IMR-90 (cell line): ENCODE data around the gene TRIM44. TPM values are rescaled to one million over a fixed set of nuclear protein-coding genes. Genes with fewer than 3 reads are reported as not detected.
A peak's percentile ranks its signal among the peaks of the same experiment; 100 is the strongest.

ENCODE experiments used
- ATAC-seq: fragments of 200-7000 bp; cut with Tn5 transposase; 2 replicates; pipeline ENCODE4 v1.9.1; 2020; ENCODE audit warnings: low read depth, mild to moderate bottlenecking, moderate library complexity
- BruUV-seq: library from RNA; stranded (reverse); fragments of 400-500 nt; replicated peaks from 2 replicates; lab custom pipeline; 2021; lab: Mats Ljungman, UMichigan
- CTCF ChIA-PET: fragments of 300-600 bp; formaldehyde crosslinking; extraction: SDS; loops from one replicate; lab custom pipeline; 2021; ENCODE audit warnings: antibody characterized with exemption; lab: Yijun Ruan, JAX
- POLR2A ChIA-PET: fragments of 300-600 bp; sonication (Branson Sonifier 250); formaldehyde crosslinking; loops from one replicate; lab custom pipeline; 2022; ENCODE audit warnings: antibody characterized with exemption; ENCODE audit not compliant: unreplicated experiment; lab: Charles Lee
- DNase-seq: peaks from one replicate; pipeline ENCODE4 v3.0.0; 2013
- H2AFZ ChIP-seq: replicated peaks from 2 replicates; pipeline ENCODE3; 2013; ENCODE audit warnings: low read length, mild to moderate bottlenecking; ENCODE audit not compliant: poor library complexity
- H2AK5ac ChIP-seq: 2 replicates; pipeline ENCODE4 v1.6.1; 2013; ENCODE audit warnings: low read depth, low read length, inconsistent platforms
- H2AK9ac ChIP-seq: replicated peaks from 2 replicates; pipeline ENCODE3; 2013; ENCODE audit warnings: mild to moderate bottlenecking, low read depth, low read length, moderate library complexity; ENCODE audit not compliant: poor library complexity
- H2BK120ac ChIP-seq: 2 replicates; pipeline ENCODE4 v1.6.1; 2013; ENCODE audit warnings: low read depth, low read length, inconsistent platforms
- H2BK15ac ChIP-seq: 3 replicates; pipeline ENCODE4 v1.6.1; 2013; ENCODE audit warnings: low read depth, low read length, inconsistent platforms
- H2BK20ac ChIP-seq: 2 replicates; pipeline ENCODE4 v1.6.1; 2013; ENCODE audit warnings: low read depth, mild to moderate bottlenecking, inconsistent platforms, low read length, moderate library complexity
- H2BK5ac ChIP-seq: 2 replicates; pipeline ENCODE4 v1.6.1; 2013; ENCODE audit warnings: mild to moderate bottlenecking, low read depth, low read length, inconsistent platforms; ENCODE audit not compliant: poor library complexity, severe bottlenecking
- H3K14ac ChIP-seq: replicated peaks from 2 replicates; pipeline ENCODE4 v1.6.1; 2013; ENCODE audit warnings: low read depth, low read length, inconsistent platforms
- H3K18ac ChIP-seq: 2 replicates; pipeline ENCODE4 v1.6.1; 2013; ENCODE audit warnings: low read depth, low read length, control low read depth
- H3K23ac ChIP-seq: 2 replicates; pipeline ENCODE4 v1.6.1; 2013; ENCODE audit warnings: low read depth, low read length, inconsistent platforms
- H3K27ac ChIP-seq: 2 replicates; pipeline ENCODE4 v1.5.1; 2013; ENCODE audit warnings: mild to moderate bottlenecking, control low read depth, low read length; ENCODE audit not compliant: insufficient read depth
- H3K27me3 ChIP-seq: 2 replicates; pipeline ENCODE4 v1.6.1; 2013; ENCODE audit warnings: low read length; ENCODE audit not compliant: control insufficient read depth, insufficient read depth
- H3K36me3 ChIP-seq: 2 replicates; pipeline ENCODE4 v1.6.1; 2013; ENCODE audit warnings: low read length, mixed read lengths; ENCODE audit not compliant: control insufficient read depth, insufficient read depth
- H3K4ac ChIP-seq: 2 replicates; pipeline ENCODE4 v1.6.1; 2013; ENCODE audit warnings: low read depth, low read length, inconsistent platforms
- H3K4me1 ChIP-seq: 2 replicates; pipeline ENCODE4 v1.6.1; 2013; ENCODE audit warnings: low read length, mixed read lengths; ENCODE audit not compliant: control insufficient read depth, insufficient read depth
- H3K4me2 ChIP-seq: 2 replicates; pipeline ENCODE4 v1.6.1; 2013; ENCODE audit warnings: low read depth, mild to moderate bottlenecking, control low read depth, low read length, moderate library complexity
- H3K4me3 ChIP-seq: 2 replicates; pipeline ENCODE4 v1.5.1; 2013; ENCODE audit warnings: low read depth, mild to moderate bottlenecking, control low read depth, low read length, moderate library complexity; ENCODE audit not compliant: insufficient read depth
- H3K56ac ChIP-seq: 2 replicates; pipeline ENCODE4 v1.6.1; 2013; ENCODE audit warnings: low read length, inconsistent platforms; ENCODE audit not compliant: insufficient read depth; ENCODE audit errors: extremely low read depth
- H3K79me1 ChIP-seq, 2 experiments: 2 replicates each; pipeline ENCODE4 v1.6.1; 2013; ENCODE audit warnings: low read length in 2 of 2, inconsistent platforms in 1 of 2, low read depth in 1 of 2
- H3K9ac ChIP-seq: 2 replicates; pipeline ENCODE4 v1.6.1; 2013; ENCODE audit warnings: low read depth, low read length, control low read depth
- H3K9me1 ChIP-seq: 2 replicates; pipeline ENCODE4 v1.6.1; 2013; ENCODE audit warnings: low read length, inconsistent platforms; ENCODE audit not compliant: insufficient read depth
- H3K9me3 ChIP-seq: 2 replicates; pipeline ENCODE4 v1.6.1; 2013; ENCODE audit warnings: low read length; ENCODE audit not compliant: control insufficient read depth, insufficient read depth
- H4K20me1 ChIP-seq: 2 replicates; pipeline ENCODE4 v1.6.1; 2013; ENCODE audit warnings: low read length, inconsistent platforms; ENCODE audit not compliant: insufficient read depth
- H4K5ac ChIP-seq: 2 replicates; pipeline ENCODE4 v1.6.1; 2013; ENCODE audit warnings: mild to moderate bottlenecking, low read depth, low read length, control low read depth
- H4K8ac ChIP-seq, 2 experiments: 2 replicates each; pipeline ENCODE4 v1.6.1; 2013; ENCODE audit warnings: low read depth in 2 of 2, low read length in 2 of 2, control low read depth in 1 of 2, inconsistent platforms in 1 of 2
- H4K91ac ChIP-seq: 2 replicates; pipeline ENCODE4 v1.6.1; 2013; ENCODE audit warnings: low read depth, low read length, inconsistent platforms; ENCODE audit not compliant: insufficient read depth
- BHLHE40 ChIP-seq: fragments of 150-350 bp; IDR thresholded peaks from 2 replicates; pipeline ENCODE4 v1.6.1; 2016; ENCODE audit warnings: mild to moderate bottlenecking, low read depth, low read length
- MXI1 ChIP-seq: IDR thresholded peaks from 2 replicates; pipeline ENCODE4 v1.6.1; 2012; ENCODE audit warnings: low read depth, mild to moderate bottlenecking, low read length, moderate library complexity, borderline replicate concordance
- WGBS, 2 experiments: methylation state at CpG; one replicate each; pipeline versions ENCODE4 v1.1.5 to v1.1.7; 2013; ENCODE audit warnings: missing lambda C conversion rate in 2 of 2; ENCODE audit not compliant: insufficient read length in 1 of 2; ENCODE audit errors: extremely low coverage in 2 of 2; 5-methylcytosine and 5-hydroxymethylcytosine counted together
- dilution Hi-C: fragments of 300-500 bp; cut with HindIII; formaldehyde crosslinking; loops from one replicate; pipeline ENCODE4 v1.14.3; 2018; ENCODE audit warnings: low sequenced_read_pairs; ENCODE audit not compliant: unreplicated experiment
- in situ Hi-C: fragments of 300-500 bp; cut with MboI; formaldehyde crosslinking; loops from 3 replicates; pipeline ENCODE4 v1.14.3; 2019; ENCODE audit warnings: low sequenced_read_pairs, inconsistent platforms, mixed read lengths
- intact Hi-C: fragments of 100-400 bp; cut with micrococcal nuclease; formaldehyde crosslinking; loops from 2 replicates; pipeline ENCODE4 v1.10.0; 2022
- polyA plus RNA-seq, 3 experiments: library from polyadenylated mRNA; depleted of rRNA; stranded (reverse); fragments of >200 nt; gene quantifications; 2 replicates each; pipeline ENCODE4 v1.2.3, GENCODE V29; 2012; ENCODE audit warnings: low replicate concordance in 1 of 3
- total RNA-seq: library from RNA; depleted of rRNA; stranded (reverse); fragments of >200 nt; gene quantifications from 2 replicates; pipeline ENCODE4 v1.2.3, GENCODE V29; 2012

Gene TRIM44
- total and polyA plus RNA-seq, 2 of the 4 experiments (the other 2 are of a cell fraction) = 50.7 to 104 TPM

DNA sequence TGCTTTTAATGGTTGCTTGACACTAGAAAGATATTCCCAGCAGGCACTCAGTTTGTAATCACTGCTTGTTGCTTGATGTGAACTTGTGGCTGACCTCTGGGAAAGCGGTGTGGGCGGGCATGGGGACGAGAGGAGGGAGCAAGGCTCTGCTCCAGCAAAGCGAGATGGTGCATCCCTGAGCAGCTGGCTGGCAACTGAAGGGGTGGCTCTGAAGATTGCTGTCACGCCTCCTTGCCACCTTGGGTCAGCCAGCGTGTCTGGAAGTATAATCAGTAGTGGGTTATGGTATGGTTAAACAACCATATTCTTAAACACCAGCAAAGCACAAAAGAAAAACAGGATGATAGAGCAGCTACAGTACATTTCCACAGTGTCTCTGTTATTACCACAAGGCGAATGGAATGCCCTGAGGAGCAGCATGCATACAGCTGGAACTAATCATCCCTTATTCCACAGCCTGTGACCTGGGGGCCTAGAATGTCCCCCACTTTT, 124.5 kb downstream of the TRIM44 start:
- no CpG with 5 or more reads among the region's 7 CpGs for WGBS, 2 experiments
- intact Hi-C loops (loop anchor here (5.0 kb wide), 1 partner anchor 165 kb away; no protein-coding TSS in a partner anchor), in situ Hi-C loops (no loop called here), dilution Hi-C loops (no loop called here)
- Histone ChIP-seq H3K9me1 (peaks cover 27% of the 10 kb centered on the region), H2AK5ac (peak overlapping the region; percentile 26; the same call in 1 of the 2 replicates), H3K56ac (no peak overlapping the region), H2BK5ac (no peak overlapping the region), H2AK9ac (peak overlapping the region; percentile 57), H4K91ac (no peak overlapping the region), H2BK15ac (no peak overlapping the region), H3K4me1 (peaks cover 19% of the 10 kb centered on the region), H3K18ac (no peak overlapping the region), H3K4me2 (peak overlapping the region; percentile 2; the same call in 1 of the 2 replicates), H2BK20ac (no peak overlapping the region), H4K5ac (no peak overlapping the region), H3K14ac (no peak overlapping the region), H3K27me3 (no peaks in the 10 kb centered on the region), H4K8ac (no peak overlapping the region), H3K9me3 (no peaks in the 10 kb centered on the region), H3K4me3 (no peak overlapping the region), H3K4ac (no peak overlapping the region), H3K36me3 (no peaks in the 10 kb centered on the region), H3K79me1 (peaks cover 30 to 74% of the 10 kb centered on the region in 2 experiments), H3K9ac (no peak overlapping the region), H3K23ac (no peak overlapping the region), H2AFZ (peak overlapping the region; percentile 5), H3K27ac (peak overlapping the region; percentile 0; the same call in 1 of the 2 replicates), H4K20me1 (peaks cover 51% of the 10 kb centered on the region), H2BK120ac (no peak overlapping the region)
- POLR2A ChIA-PET = no interaction called here
- DNase-seq = peak; percentile 73
- CTCF ChIA-PET = no interaction called here
- BruUV-seq = no TSS peak
- TF ChIP-seq MXI1 = no peak
- TF ChIP-seq BHLHE40 = peak; percentile 47; the same call in 1 of the 2 replicates
- ATAC-seq = peak; percentile 77
